Measurements from ENCODE around the gene B3GAT2.

Gene B3GAT2

GRCh38 chr6:70886071-70886470 is 70.8 kb downstream of the B3GAT2 start:
- no peaks in the 10 kb centered on the region for H3K27me3 ChIP-seq (ENCODE audit: insufficient read depth, low read length)
- H3K9me3 ChIP-seq (ENCODE audit: low read length), result no peaks in the 10 kb centered on the region
- no peak overlapping the region for H3K4me3 ChIP-seq (ENCODE audit: low read length)
- H2AFZ ChIP-seq (ENCODE audit: low read depth, low read length), result no peak overlapping the region
- H3K4me1 ChIP-seq (ENCODE audit: insufficient read depth, low read length), result no peaks in the 10 kb centered on the region
- no peaks in the 10 kb centered on the region for H3K36me3 ChIP-seq (ENCODE audit: insufficient read depth, low read length)

- H3K27me3 ChIP-seq (ENCODE audit: insufficient read depth, low read length), result no peaks in the 10 kb centered on the region
- no peaks in the 10 kb centered on the region for H3K36me3 ChIP-seq (ENCODE audit: insufficient read depth, low read length)
- no peak overlapping the region for H3K4me3 ChIP-seq (ENCODE audit: low read length)
- H3K9me3 ChIP-seq (ENCODE audit: low read length), result no peaks in the 10 kb centered on the region
- no peaks in the 10 kb centered on the region for H3K4me1 ChIP-seq (ENCODE audit: insufficient read depth, low read length)
- no peak overlapping the region for H2AFZ ChIP-seq (ENCODE audit: low read depth, low read length)
Measured at GRCh38 chr6:70884074-70884983, 72.5 kb downstream of the B3GAT2 start.

- H3K27me3 ChIP-seq (ENCODE audit: insufficient read depth, low read length), result no peaks in the 10 kb centered on the region
Measured at GRCh38 chr6:70879496-70879895, 77.4 kb downstream of the B3GAT2 start.

GRCh38 chr6:70874181-70874913 is 82.5 kb downstream of the B3GAT2 start:
- no peak overlapping the region for H3K4me3 ChIP-seq (ENCODE audit: low read length)
- no peaks in the 10 kb centered on the region for H3K4me1 ChIP-seq (ENCODE audit: insufficient read depth, low read length)
- H2AFZ ChIP-seq (ENCODE audit: low read depth, low read length), result no peak overlapping the region
- H3K9me3 ChIP-seq (ENCODE audit: low read length), result no peaks in the 10 kb centered on the region
- H3K27me3 ChIP-seq (ENCODE audit: insufficient read depth, low read length), result no peaks in the 10 kb centered on the region
- H3K36me3 ChIP-seq (ENCODE audit: insufficient read depth, low read length), result no peaks in the 10 kb centered on the region

More at GRCh38 chr6:70879496-70879895, 77.4 kb downstream of the B3GAT2 start:
- Histone ChIP-seq H3K9me3 (ENCODE audit: low read length) (no peaks in the 10 kb centered on the region), H3K4me3 (ENCODE audit: low read length) (no peak overlapping the region), H3K36me3 (ENCODE audit: insufficient read depth, low read length) (no peaks in the 10 kb centered on the region), H2AFZ (ENCODE audit: low read depth, low read length) (no peak overlapping the region), H3K4me1 (ENCODE audit: insufficient read depth, low read length) (no peaks in the 10 kb centered on the region)

GRCh38 chr6:70872469-70872868 is 84.4 kb downstream of the B3GAT2 start:
- Histone ChIP-seq H3K36me3 (ENCODE audit: insufficient read depth, low read length) (no peaks in the 10 kb centered on the region), H2AFZ (ENCODE audit: low read depth, low read length) (no peak overlapping the region), H3K27me3 (ENCODE audit: insufficient read depth, low read length) (no peaks in the 10 kb centered on the region), H3K4me1 (ENCODE audit: insufficient read depth, low read length) (no peaks in the 10 kb centered on the region), H3K4me3 (ENCODE audit: low read length) (no peak overlapping the region), H3K9me3 (ENCODE audit: low read length) (no peaks in the 10 kb centered on the region)

- Histone ChIP-seq H3K4me3 (ENCODE audit: low read length) (no peak overlapping the region), H3K36me3 (ENCODE audit: insufficient read depth, low read length) (peaks cover 11% of the 10 kb centered on the region), H3K4me1 (ENCODE audit: insufficient read depth, low read length) (peaks cover 12% of the 10 kb centered on the region), H3K27me3 (ENCODE audit: insufficient read depth, low read length) (no peaks in the 10 kb centered on the region), H3K9me3 (ENCODE audit: low read length) (no peaks in the 10 kb centered on the region), H2AFZ (ENCODE audit: low read depth, low read length) (no peak overlapping the region)
Measured at GRCh38 chr6:70864401-70864800, 92.5 kb downstream of the B3GAT2 start.

- Histone ChIP-seq H3K4me1 (ENCODE audit: insufficient read depth, low read length) (peaks cover 12% of the 10 kb centered on the region), H3K36me3 (ENCODE audit: insufficient read depth, low read length) (peaks cover 11% of the 10 kb centered on the region), H3K4me3 (ENCODE audit: low read length) (no peak overlapping the region), H2AFZ (ENCODE audit: low read depth, low read length) (no peak overlapping the region), H3K27me3 (ENCODE audit: insufficient read depth, low read length) (no peaks in the 10 kb centered on the region), H3K9me3 (ENCODE audit: low read length) (no peaks in the 10 kb centered on the region)
Measured at GRCh38 chr6:70863343-70863742, 93.5 kb downstream of the B3GAT2 start.

GRCh38 chr6:70860920-70861319 is 95.9 kb downstream of the B3GAT2 start:
- no peaks in the 10 kb centered on the region for H3K27me3 ChIP-seq (ENCODE audit: insufficient read depth, low read length)
- H2AFZ ChIP-seq (ENCODE audit: low read depth, low read length), result no peak overlapping the region
- H3K36me3 ChIP-seq (ENCODE audit: insufficient read depth, low read length), result peaks cover 15% of the 10 kb centered on the region
- H3K9me3 ChIP-seq (ENCODE audit: low read length), result no peaks in the 10 kb centered on the region
- peaks cover 12% of the 10 kb centered on the region for H3K4me1 ChIP-seq (ENCODE audit: insufficient read depth, low read length)
- no peak overlapping the region for H3K4me3 ChIP-seq (ENCODE audit: low read length)

- Histone ChIP-seq H3K36me3 (ENCODE audit: insufficient read depth, low read length) (peaks cover 15% of the 10 kb centered on the region), H3K4me1 (ENCODE audit: insufficient read depth, low read length) (peaks cover 12% of the 10 kb centered on the region), H3K9me3 (ENCODE audit: low read length) (no peaks in the 10 kb centered on the region), H3K27me3 (ENCODE audit: insufficient read depth, low read length) (no peaks in the 10 kb centered on the region), H2AFZ (ENCODE audit: low read depth, low read length) (no peak overlapping the region), H3K4me3 (ENCODE audit: low read length) (no peak overlapping the region)
Measured at GRCh38 chr6:70860045-70860444, 96.8 kb downstream of the B3GAT2 start.

- Histone ChIP-seq H3K9me3 (ENCODE audit: low read length) (no peaks in the 10 kb centered on the region), H3K36me3 (ENCODE audit: insufficient read depth, low read length) (peaks cover 17% of the 10 kb centered on the region)
Measured at GRCh38 chr6:70857387-70858077, 99.3 kb downstream of the B3GAT2 start.

GRCh38 chr6:70852667-70853246 is 104.1 kb downstream of the B3GAT2 start:
- no peaks in the 10 kb centered on the region for H3K4me1 ChIP-seq (ENCODE audit: insufficient read depth, low read length)
- peaks cover 4% of the 10 kb centered on the region for H3K36me3 ChIP-seq (ENCODE audit: insufficient read depth, low read length)
- no peaks in the 10 kb centered on the region for H3K27me3 ChIP-seq (ENCODE audit: insufficient read depth, low read length)
- no peak overlapping the region for H3K4me3 ChIP-seq (ENCODE audit: low read length)
- H3K9me3 ChIP-seq (ENCODE audit: low read length), result no peaks in the 10 kb centered on the region
- no peak overlapping the region for H2AFZ ChIP-seq (ENCODE audit: low read depth, low read length)

More at GRCh38 chr6:70857387-70858077, 99.3 kb downstream of the B3GAT2 start:
- Histone ChIP-seq H2AFZ (ENCODE audit: low read depth, low read length) (no peak overlapping the region), H3K27me3 (ENCODE audit: insufficient read depth, low read length) (no peaks in the 10 kb centered on the region), H3K4me3 (ENCODE audit: low read length) (no peak overlapping the region), H3K4me1 (ENCODE audit: insufficient read depth, low read length) (no peaks in the 10 kb centered on the region)

- no peak overlapping the region for H3K4me3 ChIP-seq (ENCODE audit: low read length)
Measured at GRCh38 chr6:70849348-70850069, 107.4 kb downstream of the B3GAT2 start.

More at GRCh38 chr6:70849348-70850069, 107.4 kb downstream of the B3GAT2 start:
- H3K4me1 ChIP-seq (ENCODE audit: insufficient read depth, low read length), result no peaks in the 10 kb centered on the region
- H3K27me3 ChIP-seq (ENCODE audit: insufficient read depth, low read length), result no peaks in the 10 kb centered on the region
- no peaks in the 10 kb centered on the region for H3K9me3 ChIP-seq (ENCODE audit: low read length)
- peaks cover 2% of the 10 kb centered on the region for H3K36me3 ChIP-seq (ENCODE audit: insufficient read depth, low read length)
- H2AFZ ChIP-seq (ENCODE audit: low read depth, low read length), result no peak overlapping the region

All from neuron (in vitro differentiated cells).